Spleen (tissue), 11 donors: ENCODE results near the gene CDYL2. TPM values are rescaled to one million over a fixed set of nuclear protein-coding genes. Genes with fewer than 3 reads are reported as not detected.
"Not testable (repeated sequence)": the region's sequence is repeated elsewhere in the genome, so short reads cannot be mapped to it uniquely, and the experiment has no call there.

Experiments
- DNase-seq: peaks from one replicate; pipeline ENCODE4 v3.0.0-alpha.2; 2020
- H3K27ac ChIP-seq, 8 donors: fragments of 200-600 bp; sonication (generic) in 7 of 8; 1 replicate in 4 of 8; 2 replicates in 4 of 8; pipeline versions ENCODE4 v1.5.0 to v1.8.0; 2016 to 2021; ENCODE audit warnings: inconsistent platforms in 4 of 8, mild to moderate bottlenecking in 4 of 8, moderate library complexity in 1 of 8
- H3K27me3 ChIP-seq, 7 donors: fragments of 200-600 bp; sonication (generic) in 6 of 7; replicated peaks in 1 of 7; 1 replicate in 4 of 7; 2 replicates in 3 of 7; pipeline versions ENCODE4 v1.5.0 to v1.8.0; 2016 to 2021; ENCODE audit warnings: inconsistent platforms in 3 of 7, mild to moderate bottlenecking in 1 of 7
- H3K36me3 ChIP-seq, 6 donors: fragments of 200-600 bp; sonication (generic) in 5 of 6; 1 replicate in 4 of 6; 2 replicates in 2 of 6; pipeline versions ENCODE4 v1.5.0 to v1.8.0; 2016 to 2021; ENCODE audit warnings: inconsistent platforms in 2 of 6
- H3K4me1 ChIP-seq, 6 donors: fragments of 200-600 bp; sonication (generic) in 5 of 6; 1 replicate in 3 of 6; 2 replicates in 3 of 6; pipeline versions ENCODE4 v1.5.0 to v1.8.0; 2016 to 2021; ENCODE audit warnings: inconsistent platforms in 3 of 6
- H3K4me3 ChIP-seq, 8 donors: fragments of 200-600 bp; sonication (generic) in 7 of 8; 1 replicate in 4 of 8; 2 replicates in 4 of 8; pipeline versions ENCODE4 v1.5.0 to v1.8.0; 2016 to 2021; ENCODE audit warnings: inconsistent platforms in 4 of 8, mild to moderate bottlenecking in 4 of 8, moderate library complexity in 2 of 8
- H3K9me3 ChIP-seq, 8 donors: fragments of 200-600 bp; sonication (generic) in 7 of 8; 1 replicate in 4 of 8; 2 replicates in 4 of 8; pipeline versions ENCODE4 v1.5.0 to v1.8.0; 2016 to 2021; ENCODE audit warnings: inconsistent platforms in 4 of 8
- CTCF ChIP-seq, 11 experiments: fragments of 200-600 bp in 7 of 11; fragments of 450-650 bp in 4 of 11; sonication (generic) in 4 of 11; IDR thresholded peaks in 8 of 11; conservative IDR thresholded peaks in 3 of 11; 1 replicate in 7 of 11; 2 replicates in 4 of 11; pipeline versions ENCODE4 v1.4.0 to v1.8.0; 2016 to 2021; ENCODE audit warnings: antibody characterized with exemption in 11 of 11, inconsistent platforms in 4 of 11, mild to moderate bottlenecking in 1 of 11
- POLR2A ChIP-seq, 3 donors: fragments of 450-650 bp; IDR thresholded peaks; one replicate each; pipeline ENCODE4 v1.5.1; 2017; ENCODE audit warnings: antibody characterized with exemption in 3 of 3, mild to moderate bottlenecking in 1 of 3
- POLR2AphosphoS5 ChIP-seq, 3 donors: sonication (generic); formaldehyde crosslinking; IDR thresholded peaks; one replicate each; pipeline ENCODE4 v1.5.1; 2017; ENCODE audit warnings: antibody characterized with exemption in 3 of 3
- WGBS, 5 donors: extraction: QIAGEN DNeasy Blood & Tissue Kit in 3 of 5; methylation state at CpG; one replicate each; pipeline versions ENCODE4 v1.1.5 to v1.1.7; 2013 to 2018; 5-methylcytosine and 5-hydroxymethylcytosine counted together
- intact Hi-C: fragments of 100-400 bp; cut with DNase I; formaldehyde crosslinking; loops from one replicate; pipeline ENCODE4 v1.15.0; 2023; ENCODE audit warnings: low total_unique reads
- polyA plus RNA-seq, 3 donors: library from polyadenylated mRNA; stranded (reverse); fragments of 200-250 nt; gene quantifications; one replicate each; pipeline ENCODE4 v1.2.1, GENCODE V29; 2013
- total RNA-seq, 7 donors: library from RNA; depleted of rRNA in 3 of 7; stranded (reverse); fragments of >200 nt in 3 of 7; fragmentation: NEBNext Ultra II Directional in 4 of 7; extraction: Animal tissue kit (Norgen Biotek cat#: 25700) in 4 of 7; gene quantifications; one replicate each; pipeline versions ENCODE4 v1.1.0 to v1.2.1, GENCODE V29; 2016 to 2021
- donor health status: healthy with polysubstance abuse.
- donor health status: DM: no; HTN: no; CAD: no; lungs with moderate emphysema.
- donor health status: DM: no; HTN: no; CAD: no.
- donor health status: Bipolar disorder and iron deficiency.
- donor health status: healthy.
- donor health status: DM: no; HTN: no; CAD: no.
- donor health status: DM: yes; HTN: yes; CAD: no.

Gene CDYL2
- total and polyA plus RNA-seq, 10 donors, result 1.4 to 28.3 (median 12.5) TPM

- no peaks in the 10 kb centered on the region for H3K4me1 ChIP-seq
- H3K36me3 ChIP-seq, result peaks cover 0 to 10% (median 0%) of the 10 kb centered on the region in 6 donors
- peaks cover 0 to 27% (median 21%) of the 10 kb centered on the region in 8 donors for H3K9me3 ChIP-seq
- no peak for TF ChIP-seq POLR2AphosphoS5 (IDR thresholded peaks at IDR 0.05)
- WGBS, 5 donors, result 28 to 72% (median 33%) methylated on average over 2 of the region's 2 CpGs
- no peak for DNase-seq
- intact Hi-C loops, result no loop called here
- no peak overlapping the region for H3K27ac ChIP-seq
- H3K4me3 ChIP-seq, result no peak overlapping the region
- H3K27me3 ChIP-seq, result no peaks in the 10 kb centered on the region
Measured at GRCh38 chr16:80733407-80733806, 71.0 kb downstream of the CDYL2 start.

- Histone ChIP-seq H3K4me1 (no peaks in the 10 kb centered on the region), H3K4me3 (no peak overlapping the region), H3K27me3 (no peaks in the 10 kb centered on the region), H3K36me3 (peaks cover 0 to 3% (median 0%) of the 10 kb centered on the region in 6 donors), H3K9me3 (peaks cover 0 to 27% (median 19%) of the 10 kb centered on the region in 8 donors), H3K27ac (no peak overlapping the region)
- TF ChIP-seq POLR2AphosphoS5 (IDR thresholded peaks at IDR 0.05), result no peak
- no peak for TF ChIP-seq POLR2A (IDR thresholded peaks at IDR 0.05)
- 93 to 97% (median 96%) methylated on average over 2 of the region's 2 CpGs for WGBS, 5 donors
- intact Hi-C loops, result no loop called here
- no peak for DNase-seq
Measured at GRCh38 chr16:80731915-80732314, 72.5 kb downstream of the CDYL2 start.

- H3K36me3 ChIP-seq, H3K27ac ChIP-seq, H3K4me1 ChIP-seq, intact Hi-C loops, H3K4me3 ChIP-seq, DNase-seq, H3K27me3 ChIP-seq: not testable (repeated sequence)
- 92 to 97% (median 94%) methylated on average over 28 to 29 of the region's 29 CpGs for WGBS, 5 donors
- H3K9me3 ChIP-seq, result peaks cover 0 to 42% (median 30%) of the 10 kb centered on the region in 8 donors
Measured at GRCh38 chr16:80727066-80727763, 77.2 kb downstream of the CDYL2 start.

GRCh38 chr16:80725566-80726162, 78.7 kb downstream of the CDYL2 start:
- DNase-seq, result no peak
- TF ChIP-seq CTCF (IDR thresholded peaks at IDR 0.05 in 8 of 11, conservative IDR thresholded peaks at IDR 0.05 in 3 of 11), result no peak
- TF ChIP-seq POLR2A (IDR thresholded peaks at IDR 0.05), result no peak
- TF ChIP-seq POLR2AphosphoS5 (IDR thresholded peaks at IDR 0.05), result no peak
- 90 to 96% (median 91%) methylated on average over 9 of the region's 9 CpGs for WGBS, 5 donors
- Histone ChIP-seq H3K27ac (no peak overlapping the region), H3K9me3 (peaks cover 0 to 28% (median 16%) of the 10 kb centered on the region in 8 donors), H3K4me3 (no peak overlapping the region), H3K36me3 (no peaks in the 10 kb centered on the region), H3K27me3 (no peaks in the 10 kb centered on the region), H3K4me1 (peaks cover 0 to 7% (median 0%) of the 10 kb centered on the region in 6 donors)
- intact Hi-C loops, result no loop called here

GRCh38 chr16:80723981-80724380, 80.4 kb downstream of the CDYL2 start:
- intact Hi-C loops, result no loop called here
- H3K27me3 ChIP-seq, result no peaks in the 10 kb centered on the region
- peaks cover 0 to 24% (median 8%) of the 10 kb centered on the region in 6 donors for H3K4me1 ChIP-seq
- peaks cover 0 to 27% (median 16%) of the 10 kb centered on the region in 8 donors for H3K9me3 ChIP-seq
- no peak for TF ChIP-seq POLR2AphosphoS5 (IDR thresholded peaks at IDR 0.05)
- TF ChIP-seq CTCF (IDR thresholded peaks at IDR 0.05 in 8 of 11, conservative IDR thresholded peaks at IDR 0.05 in 3 of 11), result no peak
- no peak for TF ChIP-seq POLR2A (IDR thresholded peaks at IDR 0.05)
- H3K4me3 ChIP-seq, result no peak overlapping the region
- no peak for DNase-seq
- no peak overlapping the region for H3K27ac ChIP-seq
- no peaks in the 10 kb centered on the region for H3K36me3 ChIP-seq
